Pulmonary artery endothelial cell (primary cell): ENCODE data around the gene NFIX. TPM values are rescaled to one million over a fixed set of nuclear protein-coding genes. Genes with fewer than 3 reads are reported as not detected.
A peak's percentile ranks its signal among the peaks of the same experiment; 100 is the strongest.

Experiments used
- DNase-seq: peaks from one replicate; pipeline ENCODE4 v3.0.0-alpha.2; 2011; ENCODE audit warnings: low read depth, low spot score
- total RNA-seq: library from RNA; depleted of rRNA; stranded (reverse); fragments of >200 nt; gene quantifications from 2 replicates; pipeline ENCODE4 v1.2.3, GENCODE V29; 2014

The NFIX gene
- total RNA-seq, 1 donor from 2014 or later, result 23.8 TPM

DNA sequence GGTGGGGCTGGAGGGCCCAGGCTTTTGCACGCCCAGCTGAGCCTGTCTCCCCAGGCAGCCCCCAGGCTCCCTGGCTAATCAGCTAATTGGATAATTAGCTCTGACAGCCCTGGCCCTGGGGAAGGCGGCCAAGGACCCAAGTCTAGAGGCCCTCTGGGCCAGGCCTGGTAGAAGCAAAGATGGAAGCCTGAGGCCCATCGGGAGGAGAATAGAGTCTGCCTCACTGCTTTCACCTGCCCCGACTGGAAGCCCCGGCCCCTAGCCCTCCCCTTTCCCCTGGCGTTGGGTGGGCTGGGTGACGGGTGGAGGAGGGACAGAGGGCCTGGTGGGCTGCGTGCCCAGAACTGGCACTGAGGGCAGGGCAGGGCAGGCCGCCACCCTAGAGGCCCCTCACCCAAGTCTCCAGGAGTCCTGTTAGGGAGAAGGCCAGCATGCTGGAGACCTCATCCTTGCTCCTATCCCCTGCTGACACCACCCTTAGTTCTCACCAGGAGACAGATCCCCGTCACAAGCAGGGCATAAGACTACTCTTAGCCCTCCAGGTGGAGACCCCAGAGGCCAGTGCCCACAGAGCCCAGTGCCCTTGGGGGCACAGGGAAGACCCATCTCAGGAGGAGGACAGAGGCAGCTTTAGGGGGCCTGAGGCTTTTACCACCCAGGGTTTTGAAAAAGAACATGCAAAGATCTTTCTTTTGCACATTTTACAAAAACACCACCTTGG lies 95.4 kb downstream of the NFIX start:
- DNase-seq, result no peak

DNA sequence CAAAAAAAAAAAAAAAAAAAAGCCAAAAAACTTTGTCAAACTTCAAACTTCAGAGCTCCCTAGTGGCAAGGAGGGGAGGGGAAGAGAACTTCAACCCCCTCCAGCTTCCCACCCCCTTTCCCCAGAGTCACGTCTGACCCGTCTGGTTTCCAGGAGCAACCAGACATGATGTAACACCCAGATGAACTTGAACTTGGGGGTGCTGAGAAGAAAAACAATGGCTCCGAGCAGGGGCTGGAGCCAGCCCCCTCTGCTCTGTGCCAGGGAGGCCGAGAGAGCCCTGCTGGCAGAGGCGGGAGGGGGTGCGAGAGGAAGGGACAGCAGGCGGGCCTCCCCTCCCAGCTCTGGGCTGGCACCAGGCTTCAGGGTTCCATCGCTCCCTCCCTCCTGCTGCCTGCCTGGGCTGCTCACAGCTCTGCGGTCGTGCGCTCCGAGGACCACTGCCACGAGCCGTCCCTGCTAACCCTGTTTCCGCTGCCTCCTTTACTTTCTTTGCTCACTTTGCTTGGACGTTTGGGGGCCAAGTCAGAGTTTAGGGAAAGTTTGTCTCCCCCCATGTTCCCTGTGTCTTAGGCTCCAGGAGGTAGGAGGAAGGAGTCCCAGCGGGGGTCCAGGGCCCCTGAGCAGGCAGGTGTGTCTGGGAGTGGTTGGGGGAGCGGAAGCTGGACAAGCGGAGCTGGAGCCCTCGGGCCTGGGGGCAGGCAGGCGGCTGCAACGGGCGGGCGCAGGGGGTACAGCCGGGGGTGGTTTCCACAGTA lies 96.3 kb downstream of the NFIX start:
- peak; percentile 67 for DNase-seq

DNA sequence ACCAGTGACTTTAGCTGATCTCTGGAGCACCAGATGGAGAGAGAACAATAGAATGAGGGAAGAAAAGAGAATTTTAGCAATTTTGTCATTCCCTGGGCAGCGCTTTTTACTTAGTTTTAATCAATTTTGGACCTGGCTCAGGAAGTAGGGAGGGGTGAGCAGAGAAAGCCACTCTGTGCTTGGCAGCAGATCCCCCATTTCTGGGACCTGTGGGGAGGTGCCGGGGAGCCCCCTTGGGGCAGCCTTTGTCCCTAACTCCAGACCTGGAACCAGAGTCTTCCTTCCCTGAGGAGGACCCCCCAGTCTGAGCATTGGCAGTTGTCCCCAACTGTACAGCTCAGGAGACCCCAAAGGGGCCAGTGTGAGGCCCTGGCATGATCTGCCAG lies 96.9 kb downstream of the NFIX start:
- no peak for DNase-seq

DNA sequence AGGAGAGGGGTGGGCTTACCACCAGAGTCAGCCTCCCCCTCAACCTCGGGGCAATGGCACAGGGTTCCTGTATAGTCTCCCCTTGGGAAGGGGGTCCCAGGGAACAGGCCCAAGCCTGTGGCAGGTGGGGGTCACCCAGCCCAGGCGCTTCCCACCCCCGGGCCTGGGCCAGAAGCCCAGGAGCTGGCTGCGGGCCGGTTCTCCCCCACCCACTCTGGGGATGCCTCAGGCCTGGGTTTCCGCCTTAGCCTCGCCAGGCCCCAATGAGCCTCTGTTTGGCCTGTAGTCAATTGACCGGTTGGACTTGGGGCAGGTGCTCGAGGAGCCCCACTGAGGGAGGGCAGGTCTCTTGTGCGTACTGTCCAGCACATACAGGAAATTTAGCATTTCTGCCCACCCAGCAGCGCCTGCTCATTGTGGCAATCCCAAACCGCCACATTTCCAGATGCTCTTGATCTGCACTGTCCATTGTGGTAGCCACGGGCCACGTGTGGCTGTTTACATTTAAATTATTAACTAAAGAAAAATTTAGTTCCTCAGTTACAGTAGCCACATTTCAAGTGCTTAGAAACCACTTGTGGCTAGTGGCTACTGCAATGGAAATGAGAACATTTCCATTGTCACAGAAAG lies 97.4 kb downstream of the NFIX start:
- no peak for DNase-seq

DNA sequence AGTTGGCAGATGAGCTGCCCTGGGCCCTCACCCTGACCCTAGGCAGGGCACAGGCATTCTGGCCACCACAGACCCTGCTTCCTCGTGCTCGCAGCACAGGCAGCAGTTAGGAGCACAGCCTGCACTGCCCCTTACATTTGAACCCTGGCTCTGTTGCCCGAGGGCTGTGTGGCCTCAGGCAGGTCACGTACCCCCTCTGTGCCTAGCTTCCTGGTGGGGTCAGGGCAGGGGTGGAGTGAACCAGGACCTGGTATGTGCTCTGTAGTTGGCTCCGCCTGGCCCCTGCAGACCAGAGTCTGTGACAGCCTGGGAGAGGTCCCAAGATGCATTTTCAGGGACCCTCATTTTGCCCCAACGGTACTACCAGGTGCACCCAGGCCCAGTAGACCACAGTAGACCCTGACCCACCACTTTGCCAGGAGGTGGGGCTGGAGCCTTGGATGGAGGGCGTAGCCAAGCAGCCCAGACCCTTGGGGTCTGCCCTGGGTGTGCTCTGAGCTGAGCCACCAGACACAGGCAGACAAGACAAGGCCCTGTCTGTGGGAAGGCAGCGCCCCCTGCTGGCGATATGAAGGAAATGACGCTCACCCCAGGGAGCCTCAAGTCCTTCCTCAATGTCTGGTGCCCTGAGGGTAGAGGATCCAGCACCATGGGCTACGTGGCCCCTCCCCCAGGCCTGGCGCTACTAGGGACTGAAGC lies 98.3 kb downstream of the NFIX start:
- no peak for DNase-seq

DNA sequence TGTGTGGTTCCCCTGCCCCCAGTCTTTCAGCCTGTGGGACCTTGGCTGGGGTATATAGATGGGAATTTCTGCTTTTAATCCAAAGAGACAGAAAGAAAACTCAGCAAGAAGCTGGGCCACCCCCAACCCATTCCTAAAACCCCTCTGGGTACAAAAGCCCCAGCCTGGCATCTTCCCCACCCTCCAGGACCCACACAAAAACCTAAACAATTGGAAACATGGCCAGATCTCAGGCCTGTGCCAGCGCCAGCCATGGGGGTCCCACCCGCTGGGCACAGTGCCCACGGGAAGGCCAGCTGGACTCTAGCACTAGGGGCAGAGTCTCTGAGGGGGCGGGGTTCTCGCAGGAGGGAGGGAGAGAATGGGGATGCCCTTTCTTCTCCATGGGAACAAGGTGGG lies 98.8 kb downstream of the NFIX start:
- DNase-seq, result no peak

DNA sequence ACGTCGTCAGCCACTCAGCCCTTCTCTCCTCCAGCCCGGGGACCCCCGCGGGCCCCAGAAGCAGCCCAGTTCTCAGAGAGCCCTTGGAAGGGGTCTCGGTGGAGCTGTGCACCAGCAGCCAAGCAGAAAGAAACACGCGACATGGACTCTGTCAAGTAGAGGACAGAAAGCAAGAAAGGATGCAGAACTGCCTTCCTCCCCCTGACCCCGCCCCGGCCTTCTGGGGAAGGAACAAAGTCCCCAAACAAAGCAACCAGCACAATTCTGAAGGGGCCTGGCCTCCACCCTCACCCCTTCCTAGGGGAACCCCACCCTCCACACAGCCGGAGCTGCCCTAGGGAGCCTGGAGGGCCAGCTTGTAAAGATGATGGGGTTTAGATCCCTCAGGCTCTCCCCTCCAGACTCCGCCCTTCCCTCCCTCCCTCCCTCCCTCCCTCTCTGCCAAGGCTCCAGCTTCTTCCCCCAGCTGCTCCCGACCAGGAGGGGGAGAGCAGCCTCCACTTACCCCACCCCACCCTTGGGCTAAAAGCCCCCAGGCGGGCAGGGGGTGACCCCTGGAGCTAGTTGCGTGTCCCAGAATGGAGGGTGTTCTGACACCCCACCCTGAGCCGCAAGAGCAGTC lies 99.6 kb downstream of the NFIX start:
- no peak for DNase-seq

DNA sequence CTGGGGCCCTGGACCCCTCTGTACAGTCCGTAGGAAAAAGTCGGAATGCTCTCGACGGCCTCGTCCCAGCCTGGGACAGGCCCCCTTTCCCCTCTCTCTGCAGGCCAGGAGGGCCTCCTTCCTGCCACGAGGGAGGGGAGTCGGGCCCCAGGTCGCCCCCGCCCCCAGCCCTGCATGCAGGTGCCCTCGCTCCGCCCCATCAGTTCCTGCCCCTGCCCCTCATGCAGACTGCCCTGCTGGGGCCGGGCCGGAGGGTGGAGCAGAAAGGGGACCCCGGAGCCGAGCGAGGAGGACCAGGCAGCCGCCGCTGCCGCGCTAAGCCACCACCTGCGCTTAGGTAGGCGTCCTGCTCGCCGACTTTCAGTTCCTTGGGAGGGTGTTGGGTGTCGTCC lies 100.1 kb downstream of the NFIX start:
- no peak for DNase-seq

DNA sequence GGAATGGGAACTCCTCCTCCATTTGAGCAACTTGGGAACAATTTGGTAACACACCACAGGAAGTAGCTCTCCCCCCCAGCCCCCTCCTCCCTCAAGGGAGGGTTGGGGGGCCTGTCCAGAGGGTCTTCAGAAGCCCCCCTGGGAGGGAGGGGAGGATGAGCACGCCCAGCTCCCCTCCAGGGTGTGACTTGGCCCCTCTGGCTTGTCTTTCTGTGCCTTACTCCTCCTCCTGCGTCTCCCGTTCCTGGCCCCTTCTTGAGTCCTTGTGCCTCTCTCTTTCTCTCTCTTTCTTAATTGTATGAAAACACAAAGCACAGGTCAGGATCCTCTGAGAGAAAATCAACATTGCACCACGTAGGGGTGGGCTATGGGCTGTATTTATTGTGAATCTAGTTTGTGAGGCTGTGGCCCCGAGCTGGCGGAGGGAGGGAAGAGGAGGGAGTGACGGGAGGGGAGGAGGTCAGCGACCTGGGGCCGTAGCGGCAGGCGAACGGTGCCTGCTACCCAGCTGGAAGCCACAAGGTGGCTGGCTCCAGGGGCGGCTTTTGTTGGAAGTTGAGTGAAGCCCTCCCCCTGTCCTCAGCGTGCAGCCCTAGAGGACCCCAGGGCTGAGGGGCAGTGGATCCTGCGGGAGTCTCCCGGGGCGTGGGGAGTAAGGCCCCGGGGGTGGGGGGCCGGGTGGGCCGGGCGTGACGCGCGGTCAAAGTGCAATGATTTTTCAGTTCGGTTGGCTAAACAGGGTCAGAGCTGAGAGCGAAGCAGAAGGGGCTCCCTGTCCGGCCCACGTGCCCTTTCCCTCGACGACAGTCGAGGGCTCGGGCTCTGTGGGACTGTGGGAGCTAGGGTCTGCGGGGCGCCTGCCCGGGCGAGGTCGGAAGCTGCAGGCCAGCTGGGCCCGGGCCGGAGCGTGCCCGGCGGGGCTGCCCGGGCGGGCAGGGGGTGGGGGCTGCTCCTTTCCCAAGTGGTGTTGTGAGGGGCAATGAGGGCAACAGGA lies 101.0 kb downstream of the NFIX start:
- DNase-seq, result no peak

DNA sequence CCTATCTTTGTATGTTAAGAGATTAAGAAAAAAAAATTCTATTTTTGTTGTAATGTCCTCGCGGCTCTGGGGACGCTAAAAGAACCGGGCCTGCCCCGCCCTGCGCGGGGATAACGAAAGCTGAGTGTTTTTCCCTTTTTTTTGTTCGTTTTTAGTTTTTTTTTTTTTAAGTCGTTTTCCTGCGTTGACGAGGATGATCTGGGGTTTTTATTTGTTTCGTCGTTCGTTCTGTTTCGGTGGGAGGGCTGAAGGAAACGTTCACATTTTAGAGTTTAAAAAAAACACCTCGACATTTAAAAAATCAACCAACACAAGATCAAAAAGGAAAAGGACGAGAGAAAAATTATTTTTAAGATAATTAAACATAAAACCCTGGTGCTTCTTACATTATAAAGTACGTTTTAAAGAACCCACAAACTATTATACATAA lies 101.8 kb downstream of the NFIX start:
- DNase-seq, result no peak

DNA sequence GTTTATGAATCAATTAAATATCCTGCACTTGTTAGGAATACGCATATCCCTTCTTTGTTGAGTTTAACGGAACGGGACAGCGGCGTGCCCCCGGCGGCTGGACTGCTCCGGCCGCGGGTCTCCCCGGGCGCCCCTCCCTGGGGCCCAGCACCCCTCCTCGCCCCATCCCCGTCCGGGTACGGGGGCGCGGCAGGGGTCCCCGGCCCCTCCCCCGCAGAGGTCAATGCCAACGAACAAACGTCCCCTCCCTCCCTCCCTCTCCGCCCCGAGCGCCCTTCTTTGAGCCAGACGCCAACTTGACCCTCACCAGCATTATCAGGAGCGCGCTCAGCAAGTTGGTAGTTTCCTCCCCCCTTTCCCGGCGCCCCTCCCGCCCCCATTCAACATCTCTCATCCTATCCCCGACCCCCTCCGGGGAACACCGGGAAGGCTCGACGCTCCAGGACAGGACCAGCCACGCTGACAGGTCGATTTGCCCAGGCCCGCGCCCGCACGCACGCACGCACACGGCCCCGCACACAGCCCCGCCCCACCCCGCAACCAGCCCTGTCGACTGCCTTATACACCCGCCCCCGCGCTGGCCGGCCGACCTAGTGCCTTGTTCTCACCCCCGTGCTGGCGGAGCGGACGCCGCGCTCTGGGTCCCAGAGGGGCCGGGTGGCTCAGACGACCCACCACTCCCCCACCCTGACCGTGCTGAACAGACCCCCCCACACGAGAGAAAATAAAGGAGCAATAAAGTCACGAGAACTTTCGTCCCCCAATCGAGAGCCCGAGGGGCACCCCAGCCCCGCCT lies 102.4 kb downstream of the NFIX start:
- DNase-seq, result no peak

DNA sequence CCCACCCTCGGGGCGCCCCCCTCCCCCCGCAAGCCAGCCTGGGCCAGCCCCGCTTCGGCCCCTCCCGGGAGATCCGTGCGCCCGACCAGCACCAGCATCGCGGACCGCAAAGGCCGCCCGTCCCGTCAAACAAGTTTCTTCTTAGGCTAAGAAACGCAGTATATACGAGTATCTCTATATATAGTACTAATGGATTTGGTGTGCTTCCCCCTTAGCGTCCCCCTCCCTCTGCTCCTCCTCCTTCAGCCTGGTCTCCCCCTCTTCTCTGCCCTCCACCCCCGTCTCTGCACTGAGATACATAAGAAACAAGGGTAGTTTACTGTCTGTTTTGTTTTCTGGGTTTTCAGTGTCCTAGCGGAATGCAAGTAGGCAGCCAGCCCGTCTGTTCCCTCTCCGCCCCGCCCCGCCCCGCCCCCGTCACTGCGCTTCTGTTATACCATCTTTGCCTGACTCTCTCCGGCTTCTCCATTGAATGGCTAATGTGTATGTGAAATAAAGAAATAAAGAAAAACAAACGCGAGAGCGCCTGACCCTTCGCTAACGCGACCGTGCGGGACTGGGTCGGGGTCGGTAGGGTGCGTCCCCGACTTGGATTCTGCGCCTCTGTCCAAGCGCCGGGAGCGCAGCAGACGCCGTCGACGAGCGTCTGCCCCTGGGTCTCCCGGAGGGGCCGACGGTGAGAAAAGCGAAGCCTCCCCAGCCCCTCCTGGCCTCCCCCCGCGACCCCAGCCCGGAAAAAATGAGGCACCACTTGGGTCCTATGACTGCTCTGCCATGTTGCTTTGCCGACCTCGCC lies 103.2 kb downstream of the NFIX start:
- no peak for DNase-seq

DNA sequence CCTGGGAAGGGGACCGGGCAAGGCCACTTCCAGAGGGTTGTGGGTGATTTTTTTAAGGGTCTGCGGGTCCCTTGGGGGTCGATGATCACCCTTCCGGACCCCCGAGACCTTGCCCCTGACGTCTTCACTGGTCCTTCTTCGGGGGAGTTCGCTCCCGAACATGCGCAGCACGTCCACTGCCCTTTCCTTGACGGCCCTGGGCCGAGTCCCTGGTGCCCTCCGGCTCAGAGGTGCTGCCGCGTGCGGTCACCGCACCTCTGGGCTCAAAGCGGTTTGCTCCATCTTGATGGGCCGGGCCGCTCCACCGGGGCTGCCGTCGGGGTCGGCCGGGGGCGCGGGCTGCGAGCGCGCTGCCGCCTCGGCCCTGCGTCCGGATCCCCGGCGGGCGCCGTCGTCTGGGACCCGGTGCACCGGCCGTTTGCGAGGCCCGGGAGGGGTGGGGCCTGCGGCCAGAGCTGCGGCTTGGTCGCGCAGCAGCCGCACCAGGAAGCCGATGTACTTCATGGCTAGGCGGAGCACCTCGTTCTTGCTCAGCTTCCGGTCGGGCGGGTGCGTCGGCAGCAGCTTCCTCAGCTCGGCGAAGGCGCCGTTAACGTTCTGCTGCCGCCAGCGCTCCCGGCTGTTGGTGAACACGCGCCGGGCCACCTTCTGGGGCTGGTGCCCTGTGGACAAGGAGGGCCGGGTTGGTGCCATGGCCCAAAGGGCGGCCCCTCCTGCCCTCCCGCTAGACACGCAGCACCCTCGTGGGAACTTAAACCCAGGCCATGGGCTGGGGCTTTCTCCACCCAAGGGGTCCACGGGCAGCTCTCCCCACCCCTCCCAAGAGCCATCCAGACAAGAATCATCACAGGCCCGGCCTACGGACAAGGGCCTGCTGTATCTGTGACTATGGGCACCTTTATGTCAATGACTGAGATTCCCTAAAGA lies 104.1 kb downstream of the NFIX start:
- no peak for DNase-seq

DNA sequence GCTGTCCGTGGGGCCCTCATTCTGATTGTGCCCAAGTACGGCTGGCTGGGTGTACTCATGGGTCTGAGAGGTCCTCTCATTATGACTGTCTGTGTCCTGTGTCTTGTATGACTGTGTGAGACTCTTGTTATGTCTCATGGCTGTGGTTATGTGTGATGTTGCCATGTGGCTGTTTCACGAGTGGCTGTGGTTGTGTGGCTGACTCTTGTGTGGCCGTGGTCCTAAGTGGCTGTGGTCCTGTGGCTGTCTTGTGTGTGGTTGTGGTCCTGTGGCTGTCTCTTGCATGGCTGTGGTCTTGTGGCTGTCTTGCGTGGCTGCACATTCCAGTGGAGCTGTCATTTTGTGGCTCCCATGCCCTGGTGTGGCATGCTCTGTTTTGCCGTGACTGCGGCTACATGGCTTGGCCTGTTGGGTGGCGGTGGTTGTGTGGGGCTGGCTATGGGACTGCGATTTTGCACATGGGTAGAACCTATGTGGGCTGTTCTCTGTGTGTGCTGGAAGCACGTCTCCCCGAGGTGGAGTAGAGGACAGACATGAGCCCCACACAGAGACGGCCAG lies 104.8 kb downstream of the NFIX start:
- DNase-seq, result no peak

DNA sequence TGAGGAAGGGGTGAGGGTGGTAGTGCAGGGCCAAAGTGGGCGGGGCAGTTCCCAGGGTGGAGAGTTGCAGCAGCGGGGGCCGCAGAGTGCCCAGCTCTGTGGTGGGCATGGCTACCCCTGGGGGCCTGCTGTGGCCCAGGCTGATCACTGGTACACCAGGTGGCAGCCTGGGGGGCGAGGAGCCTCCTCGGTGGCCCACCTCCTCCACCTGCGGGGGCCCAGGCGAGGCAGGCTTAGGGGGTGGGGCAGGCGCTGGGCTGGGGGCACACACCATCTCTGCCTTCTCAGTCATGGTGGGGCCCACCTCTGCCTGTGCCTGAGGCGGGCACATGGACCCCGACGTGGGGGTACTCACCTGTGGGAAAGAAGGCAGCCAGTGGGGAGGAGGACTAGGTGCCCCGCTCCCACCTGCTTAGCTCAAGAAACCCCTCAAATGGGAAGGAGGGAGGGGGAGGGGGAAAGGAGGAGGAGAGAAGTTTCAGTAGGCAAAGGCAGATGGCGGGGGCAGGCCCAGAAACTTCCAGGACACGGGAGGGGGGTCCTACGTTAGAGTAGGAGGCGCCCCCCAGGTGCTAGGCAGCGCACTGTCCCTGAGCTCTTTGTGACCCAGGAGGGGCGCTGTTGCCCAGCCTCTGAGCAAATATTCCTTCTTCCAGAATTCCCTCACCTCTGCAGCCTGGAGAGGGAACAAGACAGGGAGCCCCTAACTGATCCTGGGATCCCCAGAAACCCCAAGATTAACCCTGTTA lies 105.7 kb downstream of the NFIX start:
- no peak for DNase-seq

DNA sequence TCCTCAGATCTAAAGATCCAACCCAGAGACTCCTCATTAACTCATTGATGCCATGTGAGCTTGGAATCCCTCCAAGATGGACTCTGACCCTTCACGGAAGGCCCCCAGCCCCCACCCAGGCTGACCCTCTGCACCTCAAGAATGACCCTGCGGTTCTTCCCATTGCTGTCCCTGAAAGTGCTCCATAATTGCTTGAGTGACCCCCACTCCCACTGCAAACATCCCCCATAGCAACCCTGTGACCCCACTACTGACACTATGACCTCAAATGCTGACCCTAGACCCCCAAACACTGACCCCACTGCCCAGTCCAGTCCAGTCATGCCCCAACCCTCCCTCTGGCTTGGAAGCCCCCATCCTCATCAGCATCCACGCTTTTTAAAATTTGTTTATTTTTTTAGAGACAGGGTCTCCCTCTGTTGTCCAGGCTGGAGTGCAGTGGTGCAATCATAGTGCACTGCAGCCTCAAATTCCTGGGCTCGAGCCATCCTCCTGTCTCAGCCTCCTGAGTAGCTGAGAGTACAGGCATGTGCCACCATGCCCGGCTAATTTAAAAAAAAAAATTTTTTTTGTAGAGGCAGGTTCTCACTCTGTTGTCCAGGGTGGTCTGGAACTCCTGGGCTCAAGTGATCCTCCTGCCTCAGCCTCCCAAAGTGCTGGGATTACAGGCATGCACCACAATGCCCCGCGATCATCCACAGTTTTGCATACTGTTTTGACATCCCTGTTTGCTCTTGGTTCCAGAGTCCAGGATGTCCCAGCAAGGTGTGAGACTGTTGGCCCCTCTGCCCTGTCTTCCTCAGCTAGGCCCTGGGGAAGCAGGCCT lies 106.5 kb downstream of the NFIX start:
- no peak for DNase-seq
